HG02943 (cell line): ENCODE measurements around the gene MSH6.

Experiments used
- ATAC-seq: cut with Tn5 transposase; IDR thresholded peaks from one replicate; pipeline ENCODE4 v1.9.1; 2021; ENCODE audit warnings: mild to moderate bottlenecking, low read depth, moderate library complexity; ENCODE audit not compliant: unreplicated experiment

The MSH6 gene

DNA sequence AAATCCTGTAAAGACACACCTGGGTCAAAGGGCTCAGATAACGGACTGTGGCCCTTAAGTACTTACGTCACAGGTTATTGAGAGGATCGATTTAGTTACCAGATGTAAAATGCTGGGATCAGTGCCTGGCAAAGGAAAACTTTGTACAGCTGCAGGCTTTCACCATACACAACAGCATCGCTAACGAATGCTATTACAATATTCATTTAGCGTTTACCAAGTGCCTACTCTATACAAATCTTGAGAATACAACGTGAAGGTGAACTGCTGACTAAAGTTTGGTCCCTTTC, 619 bp upstream of the MSH6 start:
- ATAC-seq = no peak

DNA sequence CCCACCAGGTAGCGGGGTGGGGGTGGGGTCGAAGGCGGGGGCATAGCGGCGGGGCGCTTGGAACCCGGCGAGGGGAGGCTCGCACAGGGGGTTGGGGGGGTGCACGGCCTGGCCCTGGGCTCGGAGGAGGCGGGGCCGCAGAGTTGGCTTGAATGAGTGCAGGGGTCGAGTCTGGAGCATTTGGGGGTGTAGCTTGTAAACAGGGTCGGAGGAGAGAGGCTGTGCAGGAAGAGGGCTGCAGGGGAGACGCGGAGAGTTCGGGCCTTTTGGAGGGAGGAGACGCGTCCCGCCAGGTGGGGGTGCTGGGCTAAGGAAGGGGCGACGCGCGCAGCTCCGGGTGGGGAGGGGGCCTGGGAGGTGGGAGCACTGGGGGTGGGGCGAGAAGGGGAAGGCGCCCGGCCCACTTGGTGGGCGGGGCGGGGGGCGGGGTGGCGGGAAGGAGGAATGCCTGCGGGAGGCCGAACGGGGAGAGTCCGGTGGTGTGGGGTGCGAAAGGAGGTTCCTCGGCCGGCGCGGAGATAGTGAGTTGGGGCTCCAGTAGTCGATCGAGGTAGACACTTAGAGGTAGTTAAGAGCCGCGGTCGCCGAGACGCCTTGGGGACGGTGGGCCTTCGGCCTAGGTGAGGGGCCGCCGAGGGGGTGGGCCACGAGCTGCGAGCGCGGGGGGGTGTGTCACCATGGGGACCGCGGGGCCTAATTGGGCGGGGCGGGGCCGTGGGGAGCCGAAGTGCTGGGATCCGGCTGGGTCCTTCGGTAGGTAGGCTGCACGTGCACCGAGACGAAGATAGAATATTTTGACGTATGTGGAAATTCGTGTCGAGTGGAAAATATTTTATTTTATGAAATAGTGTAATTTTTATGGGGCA, 774 bp downstream of the MSH6 start:
- ATAC-seq = peak; percentile 25

DNA sequence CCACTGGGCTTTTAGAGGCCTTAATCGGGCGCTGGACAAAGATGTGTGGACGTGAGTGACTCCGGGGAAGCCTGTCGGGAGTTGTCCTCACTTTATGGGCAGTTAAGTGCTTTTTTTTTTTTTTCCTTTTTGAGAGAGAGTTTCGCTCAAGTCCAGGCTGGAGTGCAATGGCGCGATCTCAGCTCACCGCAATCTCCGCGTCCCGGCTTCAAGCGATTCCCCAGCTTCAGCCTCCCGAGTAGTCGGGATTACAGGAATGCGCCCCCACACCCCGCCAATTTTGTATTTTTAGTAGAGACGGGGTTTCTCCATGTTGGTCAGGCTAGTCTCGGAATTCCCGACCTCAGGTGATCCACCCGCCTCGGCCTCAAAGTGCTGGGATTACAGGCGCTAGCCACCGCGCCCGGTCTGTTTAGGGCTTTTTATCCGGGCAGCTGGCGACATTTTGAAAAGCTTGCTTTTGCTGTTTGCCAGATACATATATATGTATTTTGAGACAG, 1.5 kb downstream of the MSH6 start:
- ATAC-seq = no peak

DNA sequence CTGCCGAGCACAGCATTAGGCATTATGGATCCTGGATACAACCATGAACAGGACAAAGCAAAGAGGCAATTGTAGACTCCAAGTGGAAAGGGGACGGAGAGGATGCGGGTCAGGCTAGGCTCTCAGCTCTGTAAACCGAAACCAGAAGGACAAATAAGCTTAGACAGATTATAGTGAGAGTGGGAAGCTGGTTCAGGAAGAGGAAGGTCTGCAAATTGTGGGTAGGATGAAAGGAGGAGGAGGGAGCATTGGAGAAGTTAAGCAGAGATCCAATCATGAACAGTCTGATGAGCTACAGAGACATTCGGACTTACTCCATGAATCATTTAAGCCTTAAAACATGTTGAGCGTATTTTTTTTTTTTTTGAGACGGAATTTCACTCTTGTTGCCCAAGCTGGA, 3.0 kb downstream of the MSH6 start:
- no peak for ATAC-seq

DNA sequence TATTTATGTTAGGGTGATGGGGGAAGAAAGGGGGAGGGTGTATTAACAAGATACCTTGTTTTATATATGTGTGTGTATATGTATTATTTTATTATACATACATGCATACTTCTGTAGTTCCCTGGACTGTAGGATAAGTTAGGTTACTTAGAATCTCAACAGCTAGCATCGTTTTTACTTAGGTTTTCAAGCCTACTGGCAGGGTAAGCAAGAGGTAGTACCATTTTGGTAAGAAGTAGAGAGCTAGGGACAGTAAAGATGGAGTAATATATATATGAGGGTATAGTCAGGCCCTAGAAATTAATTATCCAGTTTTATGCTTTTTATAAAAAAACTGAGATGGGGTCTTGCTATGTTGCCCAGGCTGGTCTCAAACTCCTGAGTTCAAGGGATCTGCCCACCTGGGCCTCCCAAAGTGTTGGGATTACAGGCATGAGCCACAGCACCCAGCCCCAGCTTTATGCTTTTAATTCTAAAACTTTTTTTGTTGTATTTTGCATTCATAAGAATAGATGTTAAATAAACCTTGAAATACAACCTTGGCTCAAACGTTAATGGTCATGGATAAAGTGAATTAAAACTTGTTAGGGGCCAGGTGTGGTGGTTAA, 13.2 kb downstream of the MSH6 start:
- ATAC-seq = no peak

DNA sequence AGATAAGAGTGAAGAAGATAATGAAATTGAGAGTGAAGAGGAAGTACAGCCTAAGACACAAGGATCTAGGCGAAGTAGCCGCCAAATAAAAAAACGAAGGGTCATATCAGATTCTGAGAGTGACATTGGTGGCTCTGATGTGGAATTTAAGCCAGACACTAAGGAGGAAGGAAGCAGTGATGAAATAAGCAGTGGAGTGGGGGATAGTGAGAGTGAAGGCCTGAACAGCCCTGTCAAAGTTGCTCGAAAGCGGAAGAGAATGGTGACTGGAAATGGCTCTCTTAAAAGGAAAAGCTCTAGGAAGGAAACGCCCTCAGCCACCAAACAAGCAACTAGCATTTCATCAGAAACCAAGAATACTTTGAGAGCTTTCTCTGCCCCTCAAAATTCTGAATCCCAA, 15.7 kb downstream of the MSH6 start:
- no peak for ATAC-seq

DNA sequence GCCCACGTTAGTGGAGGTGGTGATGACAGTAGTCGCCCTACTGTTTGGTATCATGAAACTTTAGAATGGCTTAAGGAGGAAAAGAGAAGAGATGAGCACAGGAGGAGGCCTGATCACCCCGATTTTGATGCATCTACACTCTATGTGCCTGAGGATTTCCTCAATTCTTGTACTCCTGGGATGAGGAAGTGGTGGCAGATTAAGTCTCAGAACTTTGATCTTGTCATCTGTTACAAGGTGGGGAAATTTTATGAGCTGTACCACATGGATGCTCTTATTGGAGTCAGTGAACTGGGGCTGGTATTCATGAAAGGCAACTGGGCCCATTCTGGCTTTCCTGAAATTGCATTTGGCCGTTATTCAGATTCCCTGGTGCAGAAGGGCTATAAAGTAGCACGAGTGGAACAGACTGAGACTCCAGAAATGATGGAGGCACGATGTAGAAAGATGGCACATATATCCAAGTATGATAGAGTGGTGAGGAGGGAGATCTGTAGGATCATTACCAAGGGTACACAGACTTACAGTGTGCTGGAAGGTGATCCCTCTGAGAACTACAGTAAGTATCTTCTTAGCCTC, 16.2 kb downstream of the MSH6 start:
- ATAC-seq = no peak

DNA sequence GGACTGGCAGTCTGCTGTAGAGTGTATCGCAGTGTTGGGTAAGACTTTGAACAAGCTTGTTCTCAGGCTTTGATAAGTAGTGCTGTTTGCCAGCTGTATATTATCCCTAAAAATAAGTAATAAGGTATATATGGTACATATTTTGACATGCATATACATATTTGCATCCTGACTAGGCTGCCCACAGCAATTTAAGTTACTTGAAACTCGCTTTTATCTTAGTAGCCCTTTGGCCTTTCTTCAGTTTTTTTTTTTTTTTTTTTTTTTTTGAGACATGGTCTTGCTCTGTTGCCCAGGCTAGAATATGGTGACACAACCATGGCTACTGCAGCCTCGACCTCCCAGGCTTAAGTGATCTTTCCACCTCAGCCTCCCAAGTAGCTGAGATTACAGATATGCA, 18.2 kb downstream of the MSH6 start:
- ATAC-seq = no peak

DNA sequence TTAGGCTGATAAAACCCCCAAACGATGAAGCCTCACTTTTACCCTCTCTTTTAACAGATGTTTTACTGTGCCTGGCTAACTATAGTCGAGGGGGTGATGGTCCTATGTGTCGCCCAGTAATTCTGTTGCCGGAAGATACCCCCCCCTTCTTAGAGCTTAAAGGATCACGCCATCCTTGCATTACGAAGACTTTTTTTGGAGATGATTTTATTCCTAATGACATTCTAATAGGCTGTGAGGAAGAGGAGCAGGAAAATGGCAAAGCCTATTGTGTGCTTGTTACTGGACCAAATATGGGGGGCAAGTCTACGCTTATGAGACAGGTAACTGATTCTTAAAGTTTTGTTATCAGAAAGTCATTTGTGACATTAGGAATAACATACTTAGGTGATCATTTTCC, 20.4 kb downstream of the MSH6 start:
- no peak for ATAC-seq

DNA sequence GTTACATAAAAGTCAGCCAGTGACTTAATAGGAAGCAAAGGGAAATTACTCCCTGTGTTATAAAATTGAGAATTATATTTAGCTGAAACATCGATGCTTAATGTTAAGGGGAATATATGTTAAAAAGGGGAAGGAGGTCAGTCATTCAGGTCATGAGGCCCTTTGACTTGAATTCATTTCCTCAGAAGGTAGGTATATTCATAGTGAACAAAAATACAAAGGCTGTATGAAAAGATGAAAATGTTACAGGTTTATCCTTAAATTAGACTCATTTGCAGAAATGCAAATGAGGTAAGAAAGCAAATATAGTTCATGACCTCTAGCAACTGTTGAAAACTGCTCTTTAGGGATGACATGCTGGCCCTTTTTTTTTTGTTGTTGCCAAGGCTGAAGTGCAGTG, 20.8 kb downstream of the MSH6 start:
- ATAC-seq = no peak

DNA sequence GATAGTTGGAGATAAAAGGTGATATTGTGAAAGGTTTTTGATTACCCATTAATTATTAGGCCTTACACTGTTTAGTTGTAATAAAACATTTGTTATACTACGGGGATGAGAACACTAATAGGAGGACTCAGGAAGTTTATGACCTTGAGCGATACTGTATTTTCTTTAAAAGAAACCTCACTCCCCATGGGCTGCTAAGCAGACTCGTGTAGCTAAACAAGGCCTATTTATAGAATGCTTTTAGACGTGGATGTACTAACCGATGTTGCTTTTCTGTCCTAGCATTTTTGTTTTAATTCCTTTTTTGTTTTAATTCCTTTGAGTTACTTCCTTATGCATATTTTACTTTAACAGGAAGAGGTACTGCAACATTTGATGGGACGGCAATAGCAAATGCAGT, 22.9 kb downstream of the MSH6 start:
- no peak for ATAC-seq

DNA sequence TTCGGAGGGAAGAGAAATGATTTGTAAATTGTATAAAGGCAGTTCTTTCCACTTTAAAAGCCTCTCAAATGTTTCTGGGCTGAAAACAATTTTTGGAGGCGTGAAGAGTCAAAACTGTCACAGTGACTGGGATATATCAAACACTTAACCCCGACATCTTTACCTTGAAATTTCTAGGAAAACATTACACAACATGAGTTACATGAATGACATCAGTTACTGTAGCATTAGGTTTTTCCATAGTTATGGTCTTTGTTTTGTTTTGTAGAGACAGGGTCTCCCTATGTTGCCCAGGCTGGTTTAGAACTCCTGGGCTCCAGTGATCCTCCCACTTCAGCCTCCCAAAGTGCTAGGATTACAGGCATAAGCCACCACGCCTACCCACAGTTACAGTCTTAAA, 25.7 kb downstream of the MSH6 start:
- no peak for ATAC-seq

DNA sequence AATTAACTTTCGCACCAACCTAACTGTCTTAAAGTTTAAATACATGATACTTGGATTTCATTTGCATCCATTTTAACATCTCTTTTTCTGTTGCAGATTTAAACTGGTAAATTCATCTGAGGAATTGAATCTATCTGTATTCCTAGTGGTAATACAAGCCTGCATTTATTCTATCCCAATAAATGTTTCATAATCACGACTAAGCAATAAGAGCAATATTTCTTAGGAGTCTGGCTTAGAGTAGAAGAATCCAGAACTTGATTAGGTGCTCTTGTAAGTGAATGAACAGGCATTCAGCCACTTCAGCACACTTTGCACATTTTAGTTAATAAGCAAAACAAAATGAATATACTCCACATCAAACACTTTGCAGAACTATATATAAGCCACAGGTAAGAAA, 27.0 kb downstream of the MSH6 start:
- no peak for ATAC-seq

DNA sequence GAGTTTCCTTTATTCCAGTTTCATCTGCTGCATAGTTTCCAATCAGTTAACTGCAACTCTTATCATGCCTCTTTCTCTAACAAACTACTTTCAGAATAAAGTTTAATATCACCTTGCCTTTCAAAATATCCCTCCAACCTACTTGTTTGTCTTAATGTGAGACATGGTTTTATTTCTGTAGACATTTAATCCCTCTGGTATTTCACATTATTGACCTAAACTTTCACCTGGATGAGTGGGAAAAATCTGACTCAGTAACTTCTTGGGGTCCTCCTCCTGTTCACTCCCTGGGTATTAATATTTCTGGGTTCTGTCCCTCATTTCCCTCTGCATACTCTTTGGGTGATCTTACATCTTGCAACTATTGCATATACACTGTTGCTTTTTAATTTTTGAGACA, 27.9 kb downstream of the MSH6 start:
- ATAC-seq = no peak

DNA sequence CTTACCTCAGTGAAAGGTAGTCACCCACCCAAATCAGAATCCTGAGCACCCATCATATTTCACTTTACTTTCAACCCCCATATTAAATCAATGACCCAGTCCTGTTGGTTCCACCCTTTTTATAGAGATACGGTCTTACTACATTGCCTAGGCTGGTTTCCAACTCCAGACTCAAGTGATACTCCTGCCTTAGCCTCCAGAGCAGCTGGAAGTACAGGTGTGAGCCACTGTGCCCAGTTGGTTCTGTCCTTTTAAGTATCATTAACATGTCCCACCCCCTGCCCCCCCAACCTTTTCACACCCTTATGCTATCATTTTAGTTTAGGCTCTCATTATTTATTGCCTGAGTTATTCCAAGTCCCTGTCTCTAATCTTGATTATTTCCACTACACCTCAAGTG, 28.7 kb downstream of the MSH6 start:
- no peak for ATAC-seq

DNA sequence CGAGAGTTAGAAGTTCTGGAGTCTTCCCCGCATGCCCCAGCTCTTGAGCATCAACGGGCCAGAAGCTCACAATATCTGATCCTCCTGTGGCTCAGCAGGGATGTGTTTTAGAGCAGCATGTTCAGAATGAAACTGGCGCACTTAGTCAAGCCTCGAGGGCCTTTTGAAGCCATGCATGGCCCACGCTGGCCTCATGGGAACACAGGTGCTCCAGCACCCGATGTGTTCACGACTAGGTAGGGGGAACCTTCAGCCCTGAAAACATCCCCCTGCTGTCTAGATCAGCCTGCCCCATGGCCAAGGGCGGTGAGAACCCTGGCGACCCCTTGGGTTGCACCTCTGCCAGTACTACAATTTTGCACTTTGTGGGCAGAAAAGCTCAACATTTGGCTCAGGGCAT, 32.8 kb downstream of the MSH6 start:
- ATAC-seq = no peak

DNA sequence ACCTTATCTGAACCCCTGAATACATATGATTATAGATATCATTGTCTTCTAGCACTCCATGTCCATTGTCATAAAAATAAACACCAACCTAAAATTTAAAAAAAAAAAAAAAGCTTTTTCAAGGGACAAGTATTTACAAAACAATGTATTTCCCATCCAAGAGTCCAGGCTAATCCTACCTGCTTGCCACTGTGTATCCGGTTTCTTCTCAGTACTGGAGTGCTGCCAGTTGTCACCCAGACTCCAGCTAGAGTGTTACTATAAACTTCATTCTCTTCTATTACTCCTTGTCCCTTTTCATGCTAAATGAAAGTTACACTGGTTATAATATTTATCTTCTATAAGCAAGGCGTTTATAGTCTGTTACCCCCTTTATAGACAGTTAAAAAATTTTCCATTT, 35.8 kb downstream of the MSH6 start:
- ATAC-seq = no peak

DNA sequence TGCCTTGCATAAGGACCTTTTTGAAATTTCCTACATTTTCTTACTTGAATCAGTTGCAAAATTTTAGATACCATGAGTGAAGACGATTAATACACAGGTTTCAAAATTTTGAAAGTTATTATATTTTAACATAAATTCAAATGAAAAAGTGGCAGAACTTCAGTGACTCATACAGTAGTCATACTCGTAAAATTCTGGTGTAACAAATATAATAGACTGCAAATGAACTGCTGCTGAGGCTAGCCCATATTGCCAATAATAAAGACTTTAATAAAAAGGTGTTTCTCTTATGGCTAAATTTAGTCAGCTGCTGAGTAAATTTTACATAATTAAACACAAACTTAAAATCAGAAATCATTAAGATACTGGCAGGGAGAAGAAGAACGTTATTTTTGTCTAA, 36.9 kb downstream of the MSH6 start:
- ATAC-seq = no peak

DNA sequence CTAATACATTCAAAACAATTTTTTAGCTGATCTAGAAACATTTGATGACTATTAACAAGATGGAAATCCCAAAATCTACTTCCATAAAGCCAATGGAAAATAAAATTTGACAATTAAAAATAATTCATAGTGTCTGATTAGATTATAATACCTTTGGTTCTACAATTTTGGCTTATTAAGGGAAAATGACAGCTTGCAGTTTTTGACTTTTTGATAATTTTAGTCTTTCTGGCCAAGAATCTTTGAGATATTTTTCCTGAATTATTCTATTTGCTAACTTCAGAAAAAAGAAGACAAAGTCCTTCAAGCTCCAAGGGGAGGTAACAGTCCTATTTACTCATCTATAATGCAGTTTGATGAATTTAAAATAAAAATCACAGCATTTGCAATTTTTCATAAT, 39.6 kb downstream of the MSH6 start:
- ATAC-seq = no peak

DNA sequence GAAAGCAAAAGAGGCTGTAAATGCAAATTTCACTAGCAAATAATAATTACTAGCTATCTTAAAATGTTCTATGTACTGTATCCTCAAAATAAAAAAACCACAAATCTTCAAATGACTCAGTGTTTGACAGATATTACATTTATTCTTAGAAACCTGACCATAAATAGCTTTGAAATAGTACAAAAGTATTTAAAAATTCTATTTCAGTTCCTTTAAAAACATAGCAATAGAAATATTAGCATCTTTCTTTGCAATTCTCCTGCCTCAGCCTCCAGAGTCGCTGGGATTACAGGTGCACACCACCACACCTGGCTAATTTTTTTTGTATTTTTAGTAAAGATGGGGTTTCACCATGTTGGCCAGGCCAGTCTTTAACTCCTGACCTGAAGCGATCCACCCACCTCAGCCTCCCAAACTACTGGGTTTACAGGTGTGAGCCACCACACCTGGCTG, 50.6 kb downstream of the MSH6 start:
- ATAC-seq = no peak

DNA sequence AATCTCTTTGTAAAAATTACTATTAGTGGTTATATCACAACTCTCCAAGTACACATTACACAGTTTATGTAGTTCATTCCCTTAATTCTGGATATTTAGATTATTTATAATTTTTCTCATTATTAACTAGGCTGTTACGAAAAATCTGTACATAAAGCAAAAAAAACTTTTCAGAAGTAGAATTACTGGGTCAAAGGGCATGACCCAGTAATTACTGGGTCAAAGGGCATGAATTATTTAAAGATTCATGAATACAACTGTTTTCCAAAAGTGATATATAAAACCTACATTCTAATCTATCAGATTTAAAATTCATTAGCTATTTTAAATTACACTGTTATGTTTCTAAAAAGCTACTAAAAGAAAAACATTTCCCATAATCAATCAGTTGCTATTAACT, 55.3 kb downstream of the MSH6 start:
- ATAC-seq = no peak

DNA sequence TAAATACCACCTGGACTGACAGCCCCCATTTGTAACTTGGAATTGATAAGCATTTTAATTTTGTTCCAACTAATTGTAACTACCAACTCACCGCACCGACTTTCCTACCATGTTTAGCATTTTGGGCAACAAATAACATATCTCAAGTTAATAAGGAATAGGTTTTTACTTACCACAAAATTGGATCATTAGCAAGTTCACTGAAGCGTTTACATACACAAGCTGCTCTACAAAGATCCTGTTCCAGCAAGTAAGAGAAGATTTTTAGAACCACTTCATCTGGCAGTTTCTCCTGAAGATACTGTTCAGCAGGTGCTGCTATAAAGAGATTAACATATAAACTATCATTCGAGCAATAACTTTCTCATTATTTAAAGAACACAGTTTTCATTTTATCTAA, 55.7 kb downstream of the MSH6 start:
- ATAC-seq = no peak
